ENCODE results near the gene RBMS3. TPM values are rescaled to one million over a fixed set of nuclear protein-coding genes. Genes with fewer than 3 reads are reported as not detected.

Gene RBMS3
- total RNA-seq, 1 experiment from 2014 or later = 5.9 TPM

- intact Hi-C loops (cut with micrococcal nuclease; ENCODE audit: unreplicated experiment) = no loop called here
- TF ChIP-seq EZH2 (IDR thresholded peaks at IDR 0.05; ENCODE audit: borderline replicate concordance, low read depth, low read length, poor library complexity, severe bottlenecking) (no peak), CTCF (conservative IDR thresholded peaks at IDR 0.05; ENCODE audit: low read depth, low read length) (no peak)
- ChIA-PET CTCF (no interaction called here), POLR2A (ENCODE audit: low non-redundant PET) (no interaction called here)
- no peaks in the 10 kb centered on the region for H3K4me1 ChIP-seq (ENCODE audit: insufficient read depth, low read length, poor library complexity, severe bottlenecking)
- H3K27me3 ChIP-seq (replicated peaks; ENCODE audit: insufficient read depth, low read depth, low read length, poor library complexity) = no peaks in the 10 kb centered on the region
- BruUV-seq (replicated peaks) = no TSS peak
- DNase-seq (ENCODE audit: low spot score) = no peak
- no peaks in the 10 kb centered on the region for H3K9me3 ChIP-seq (ENCODE audit: low read depth, low read length, poor library complexity, severe bottlenecking)
- H3K27ac ChIP-seq (ENCODE audit: low read depth, low read length, poor library complexity, severe bottlenecking) = no peak overlapping the region
- H3K4me3 ChIP-seq (ENCODE audit: low read depth, low read length, poor library complexity, severe bottlenecking) = no peak overlapping the region
- H3K36me3 ChIP-seq (ENCODE audit: insufficient read depth, low read length, poor library complexity, severe bottlenecking) = no peaks in the 10 kb centered on the region
Observed at GRCh38 chr3:29481249-29481648, 200.4 kb downstream of the RBMS3 start.

GRCh38 chr3:29481969-29482767, 201.3 kb downstream of the RBMS3 start:
- intact Hi-C loops (cut with micrococcal nuclease; ENCODE audit: unreplicated experiment) = no loop called here
- no peak overlapping the region for H3K27ac ChIP-seq (ENCODE audit: low read depth, low read length, poor library complexity, severe bottlenecking)
- no peak overlapping the region for H3K4me3 ChIP-seq (ENCODE audit: low read depth, low read length, poor library complexity, severe bottlenecking)
- H3K27me3 ChIP-seq (replicated peaks; ENCODE audit: insufficient read depth, low read depth, low read length, poor library complexity) = no peaks in the 10 kb centered on the region
- DNase-seq (ENCODE audit: low spot score) = no peak
- H3K9me3 ChIP-seq (ENCODE audit: low read depth, low read length, poor library complexity, severe bottlenecking) = no peaks in the 10 kb centered on the region
- CTCF ChIA-PET = no interaction called here
- no peaks in the 10 kb centered on the region for H3K36me3 ChIP-seq (ENCODE audit: insufficient read depth, low read length, poor library complexity, severe bottlenecking)
- no TSS peak for BruUV-seq (replicated peaks)
- no peaks in the 10 kb centered on the region for H3K4me1 ChIP-seq (ENCODE audit: insufficient read depth, low read length, poor library complexity, severe bottlenecking)
- POLR2A ChIA-PET (ENCODE audit: low non-redundant PET) = no interaction called here
- TF ChIP-seq CTCF (conservative IDR thresholded peaks at IDR 0.05; ENCODE audit: low read depth, low read length) (no peak), EZH2 (IDR thresholded peaks at IDR 0.05; ENCODE audit: borderline replicate concordance, low read depth, low read length, poor library complexity, severe bottlenecking) (no peak)

- Histone ChIP-seq H3K27ac (ENCODE audit: low read depth, low read length, poor library complexity, severe bottlenecking) (no peak overlapping the region), H3K27me3 (replicated peaks; ENCODE audit: insufficient read depth, low read depth, low read length, poor library complexity) (no peaks in the 10 kb centered on the region), H3K4me3 (ENCODE audit: low read depth, low read length, poor library complexity, severe bottlenecking) (no peak overlapping the region), H3K36me3 (ENCODE audit: insufficient read depth, low read length, poor library complexity, severe bottlenecking) (no peaks in the 10 kb centered on the region), H3K4me1 (ENCODE audit: insufficient read depth, low read length, poor library complexity, severe bottlenecking) (no peaks in the 10 kb centered on the region), H3K9me3 (ENCODE audit: low read depth, low read length, poor library complexity, severe bottlenecking) (no peaks in the 10 kb centered on the region)
- BruUV-seq (replicated peaks) = no TSS peak
- TF ChIP-seq EZH2 (IDR thresholded peaks at IDR 0.05; ENCODE audit: borderline replicate concordance, low read depth, low read length, poor library complexity, severe bottlenecking) (no peak), CTCF (conservative IDR thresholded peaks at IDR 0.05; ENCODE audit: low read depth, low read length) (no peak)
- ChIA-PET CTCF (no interaction called here), POLR2A (ENCODE audit: low non-redundant PET) (no interaction called here)
- DNase-seq (ENCODE audit: low spot score) = no peak
- intact Hi-C loops (cut with micrococcal nuclease; ENCODE audit: unreplicated experiment) = no loop called here
Observed at GRCh38 chr3:29484633-29485032, 203.8 kb downstream of the RBMS3 start.

Measured in A673 (cell line).